Activated T-cell treated with anti-CD3 and anti-CD28 coated beads for 1 hour (primary cell): ENCODE results near the gene PTK7.
A peak's percentile ranks its signal among the peaks of the same experiment; 100 is the strongest.
"Not testable (repeated sequence)": the region's sequence is repeated elsewhere in the genome, so short reads cannot be mapped to it uniquely, and the experiment has no call there.

Source experiments
- DNase-seq: peaks from one replicate; pipeline ENCODE4 v3.0.0-alpha.2; 2020; ENCODE audit warnings: low read depth

Gene PTK7

DNA sequence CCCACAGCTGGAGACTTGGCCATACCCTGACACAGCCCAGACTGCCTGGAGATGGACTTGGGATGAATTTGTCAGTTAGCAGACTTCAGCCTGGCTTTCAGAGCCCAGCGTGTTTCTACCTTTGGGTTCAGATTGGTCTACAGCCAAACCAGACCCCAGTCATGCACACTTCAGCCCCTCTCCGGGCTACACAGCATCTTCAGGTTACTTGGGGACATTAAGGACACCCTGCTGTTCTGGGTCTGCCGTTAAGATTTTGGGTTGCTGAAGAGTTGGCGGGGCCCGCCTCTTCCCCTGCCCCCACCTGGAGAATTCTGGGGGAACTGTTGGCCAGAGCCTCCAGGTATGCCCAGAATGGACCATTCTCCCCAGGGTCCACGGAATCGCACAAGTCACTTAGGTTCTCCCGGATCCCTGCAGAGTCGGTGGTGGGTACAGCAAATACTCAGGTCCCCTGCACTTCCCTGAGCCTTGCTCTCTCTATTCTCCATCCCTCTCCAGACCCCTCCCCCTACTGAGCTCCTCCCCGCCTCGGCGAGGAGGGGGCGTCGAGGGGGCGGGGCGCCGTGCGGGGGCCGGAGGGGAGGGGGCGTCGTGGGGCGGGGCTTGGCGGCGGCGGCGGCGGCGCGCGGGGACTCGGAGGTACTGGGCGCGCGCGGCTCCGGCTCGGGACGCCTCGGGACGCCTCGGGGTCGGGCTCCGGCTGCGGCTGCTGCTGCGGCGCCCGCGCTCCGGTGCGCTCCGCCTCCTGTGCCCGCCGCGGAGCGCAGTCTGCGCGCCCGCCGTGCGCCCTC, at the start of gene PTK7:
Gene PTK7, plus strand, starts transcription at position 645 of the 794 bp plus-strand sequence. CDS start 175 bp downstream, outside the sequence.
- DNase-seq, result no peak

DNA sequence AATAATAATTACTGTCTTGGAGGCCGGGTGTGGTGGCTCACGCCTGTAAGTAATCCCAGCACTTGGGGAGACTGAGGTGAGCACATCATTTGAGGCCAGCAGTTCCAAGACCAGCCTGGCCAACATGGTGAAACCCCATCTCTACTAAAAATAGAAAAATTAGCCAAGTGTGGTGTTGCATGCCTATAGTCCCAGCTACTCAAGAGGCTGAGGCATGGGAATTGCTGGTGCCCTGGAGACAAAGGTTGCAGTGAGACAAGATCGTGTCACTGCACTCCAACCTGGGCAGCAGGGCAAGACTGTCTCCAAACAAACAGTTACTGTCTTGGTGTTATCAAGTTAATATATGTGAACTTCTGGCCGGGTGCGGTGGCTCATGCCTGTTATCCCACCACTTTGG, 49.7 kb upstream of the PTK7 start:
- DNase-seq, result no peak

DNA sequence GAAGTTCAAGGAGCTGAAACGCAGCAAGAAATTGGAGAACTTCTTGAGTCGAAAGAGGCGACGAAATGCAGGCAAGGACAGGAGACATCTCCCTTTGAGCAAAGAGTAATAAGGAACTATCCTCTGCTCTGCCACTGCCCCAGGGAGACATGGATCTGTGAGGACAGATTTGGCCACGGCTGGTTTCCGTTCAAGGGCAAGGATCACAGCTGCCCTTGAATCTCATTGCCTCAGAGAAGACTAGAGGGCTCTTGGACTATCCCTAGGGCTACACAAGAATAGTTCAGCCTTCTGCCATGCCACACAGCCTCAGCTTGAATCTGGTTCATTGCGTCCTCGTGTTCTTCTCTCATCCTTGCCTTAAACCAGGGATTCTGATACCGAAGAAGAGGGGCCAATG, 47.0 kb upstream of the PTK7 start:
- no peak for DNase-seq

- DNase-seq, result no peak
These were observed 43.8 kb upstream of the PTK7 start for GRCh38 chr6:43032326-43032725.

DNA sequence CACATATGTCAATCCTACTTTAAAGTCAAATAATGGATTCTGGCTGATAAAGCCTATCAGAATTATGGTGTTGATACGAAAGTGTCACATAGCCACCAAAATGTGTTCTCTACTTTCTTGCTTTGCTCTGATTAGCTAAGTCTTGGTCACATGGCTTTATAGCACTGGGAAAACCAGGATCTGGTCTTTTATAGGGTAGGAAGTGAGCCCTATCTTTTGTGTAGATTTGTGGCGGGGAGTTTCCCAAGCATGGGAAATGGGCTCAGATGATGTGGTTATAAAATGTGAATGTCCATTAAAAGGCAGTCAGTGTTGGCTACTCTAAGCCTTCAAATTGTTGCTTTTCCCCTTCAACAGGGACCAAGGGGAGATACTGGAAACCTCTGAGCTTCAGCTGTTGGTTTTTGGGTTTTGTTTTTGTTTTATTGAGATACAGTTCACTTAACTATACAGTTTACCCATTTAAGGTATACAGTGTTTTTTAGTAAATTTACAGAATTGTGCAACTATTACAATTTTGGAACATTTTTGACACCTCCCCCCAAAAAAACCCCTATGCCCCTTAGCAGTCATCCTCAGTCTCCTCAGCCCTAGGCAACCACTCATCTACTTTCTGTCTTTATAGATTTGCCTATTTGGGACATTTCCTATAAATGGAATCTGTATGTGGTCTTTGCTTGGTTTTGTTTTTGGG, 42.5 kb upstream of the PTK7 start:
- DNase-seq, result no peak

GRCh38 chr6:43034190-43034525, 42.0 kb upstream of the PTK7 start:
- no peak for DNase-seq

DNA sequence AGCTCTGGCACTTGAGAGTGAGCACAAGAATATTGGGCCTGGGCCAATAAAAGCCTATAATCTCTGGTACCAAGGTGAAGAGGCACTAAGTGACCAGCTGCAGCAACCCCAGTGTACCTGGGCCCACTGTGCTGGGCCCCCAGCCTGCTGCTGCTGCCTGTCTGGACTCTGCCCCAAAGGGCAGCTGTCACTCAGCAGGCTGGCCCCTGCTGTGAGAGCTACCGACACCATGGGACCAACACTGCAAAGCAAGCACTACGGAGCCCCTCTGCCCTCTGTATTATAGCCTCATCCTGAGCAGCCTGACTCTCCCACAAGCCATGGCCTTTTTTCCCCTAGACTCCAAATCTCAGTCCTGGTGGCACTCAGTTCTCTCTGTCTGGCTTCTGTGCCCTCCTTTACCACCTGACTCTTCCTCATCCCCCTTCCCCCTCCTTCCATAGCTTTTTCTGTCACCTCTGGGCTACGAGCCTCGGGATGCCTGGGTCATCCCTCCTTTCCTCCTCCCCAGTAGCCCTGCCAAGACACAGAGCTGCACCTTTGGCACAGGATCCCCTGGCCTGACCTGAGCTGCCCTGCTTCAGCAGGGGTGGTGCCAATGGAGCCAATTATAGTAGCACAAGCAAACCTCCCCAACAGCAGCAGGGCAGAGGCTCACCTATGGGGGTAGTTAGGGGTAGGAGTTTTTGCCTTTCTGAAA, 40.5 kb upstream of the PTK7 start:
- DNase-seq, result no peak

DNA sequence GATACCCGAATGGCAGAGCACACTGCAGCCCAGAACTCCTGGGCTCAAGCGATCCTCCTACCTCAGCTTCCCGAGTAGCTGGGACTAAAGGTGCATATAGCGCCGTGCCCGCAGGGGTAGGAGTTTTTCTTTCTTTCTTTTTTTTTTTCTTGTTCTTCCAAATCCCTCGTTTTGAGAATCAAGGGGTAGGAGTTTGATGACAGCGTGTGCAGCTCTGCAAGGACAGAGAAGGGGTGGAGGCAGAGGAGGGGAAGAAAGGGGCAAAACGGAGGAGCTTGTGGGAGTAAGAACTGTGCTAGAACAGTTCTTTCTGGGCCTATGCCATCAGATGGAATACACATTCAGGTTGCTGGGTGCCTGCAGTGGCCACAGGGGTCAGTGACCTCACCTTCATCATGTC, 39.4 kb upstream of the PTK7 start:
- no peak for DNase-seq

- no peak for DNase-seq
These were observed 38.9 kb upstream of the PTK7 start for GRCh38 chr6:43037197-43037596.

DNA sequence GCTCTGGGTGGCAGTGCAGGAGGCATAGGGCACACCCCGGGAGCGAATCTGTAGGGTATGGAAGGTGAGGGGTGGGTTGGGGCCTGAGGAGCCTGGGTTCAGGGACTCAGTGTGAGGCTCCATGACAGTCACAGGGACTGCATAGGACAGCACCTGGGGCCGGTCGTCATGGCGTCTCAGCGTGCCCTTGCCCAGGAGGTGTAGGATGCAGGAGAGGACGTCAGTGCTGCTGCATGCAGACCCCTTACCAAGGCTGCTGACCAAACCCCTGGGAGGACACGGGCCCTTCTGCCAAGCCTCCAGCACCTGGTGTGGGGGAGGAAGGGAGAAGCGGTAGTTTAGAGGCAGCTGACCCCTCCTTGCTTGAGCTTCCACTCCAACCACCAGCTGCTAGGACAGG, 38.4 kb upstream of the PTK7 start:
- no peak for DNase-seq

- DNase-seq, result no peak
These were observed 37.4 kb upstream of the PTK7 start for GRCh38 chr6:43038727-43039126.

- no peak for DNase-seq
These were observed 35.4 kb upstream of the PTK7 start for GRCh38 chr6:43040542-43041257.

DNA sequence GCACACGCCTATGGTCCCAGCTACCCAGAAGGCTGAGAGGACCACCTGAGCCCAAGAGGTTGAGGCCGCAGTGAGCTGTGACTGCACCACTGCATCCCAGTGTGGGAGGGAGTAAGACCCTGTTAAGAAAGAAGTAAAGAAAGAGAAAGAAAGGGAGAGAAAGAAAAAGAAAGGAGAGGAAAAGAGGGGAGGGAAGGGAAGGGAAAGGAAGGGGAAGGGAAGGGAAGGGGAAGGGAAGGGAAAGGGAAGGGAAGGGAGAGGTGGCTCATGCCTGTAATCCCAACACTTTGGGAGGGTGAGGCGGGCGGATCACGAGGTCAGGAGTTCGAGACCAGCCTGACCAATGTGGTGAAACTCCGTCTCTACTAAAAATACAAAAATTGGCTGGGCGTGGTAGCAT, 34.6 kb upstream of the PTK7 start:
- DNase-seq, result not testable (repeated sequence)

DNA sequence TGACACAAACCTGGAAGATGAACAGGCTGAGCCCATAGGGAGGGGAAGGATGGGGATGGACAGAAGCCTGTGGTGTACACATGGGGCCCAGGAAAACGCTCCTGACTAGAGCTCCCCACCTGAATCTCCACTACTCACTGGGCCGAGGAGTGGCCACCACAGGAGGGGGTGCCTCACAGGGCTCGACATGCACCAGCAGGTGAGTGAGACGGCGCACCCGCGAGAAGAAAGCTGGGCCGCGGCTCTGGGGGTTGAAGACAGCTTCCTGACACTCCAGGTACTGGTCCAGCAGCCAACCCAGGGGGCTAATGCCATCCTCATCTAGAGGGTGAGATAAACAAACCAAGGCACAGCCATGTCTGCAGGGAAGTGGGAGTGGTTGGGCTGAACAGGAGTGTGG, 32.8 kb upstream of the PTK7 start:
- DNase-seq, result no peak

DNA sequence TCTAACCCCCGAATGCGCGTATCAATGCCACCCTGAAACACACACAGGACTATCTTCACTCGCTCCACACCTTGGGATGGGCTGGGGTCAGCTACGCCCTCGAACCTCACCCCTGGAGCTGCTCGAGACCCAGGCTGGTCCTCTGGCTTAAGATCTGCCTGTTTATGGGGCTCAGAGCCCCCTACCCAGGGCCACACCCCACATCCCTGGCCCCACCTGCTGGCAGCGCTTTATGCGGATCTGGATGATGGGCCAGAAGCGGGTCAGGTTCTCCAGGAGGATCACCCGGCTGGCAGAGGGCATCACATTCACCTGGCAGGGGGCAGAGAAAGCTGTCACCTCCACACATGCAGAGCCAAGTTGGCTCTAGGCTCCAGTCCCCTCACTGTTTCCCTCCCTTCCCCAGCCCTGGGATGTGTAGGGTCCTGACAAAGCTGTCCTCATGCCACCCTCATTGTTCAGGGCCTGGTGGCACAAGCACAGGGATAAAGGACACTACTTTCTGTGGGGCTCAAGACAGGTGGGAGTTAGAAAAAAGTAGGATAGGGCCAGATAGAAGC, 30.7 kb upstream of the PTK7 start:
- no peak for DNase-seq

- DNase-seq, result no peak
These were observed 28.1 kb upstream of the PTK7 start for GRCh38 chr6:43047998-43048397.

DNA sequence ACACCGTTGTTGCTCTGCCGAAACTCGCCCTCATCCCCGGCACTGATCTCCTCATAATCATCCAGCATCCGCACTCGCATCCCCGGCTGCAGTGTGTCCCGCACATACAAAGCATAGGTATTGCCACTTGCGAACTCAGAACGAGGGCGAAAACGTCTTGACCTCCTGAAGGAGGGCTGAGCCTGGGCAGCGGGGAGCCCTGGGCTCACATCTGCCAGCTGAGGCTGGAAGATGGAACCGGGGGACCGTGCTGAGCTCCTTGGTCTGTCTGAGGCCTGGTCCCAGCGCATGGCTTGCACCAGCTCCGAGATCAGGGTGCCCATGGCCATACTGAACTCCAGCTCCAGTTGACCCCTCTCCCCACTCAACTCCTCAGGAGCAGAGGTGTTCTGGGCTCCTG, 25.1 kb upstream of the PTK7 start:
- DNase-seq, result no peak

GRCh38 chr6:43052225-43052841, 23.8 kb upstream of the PTK7 start:
- DNase-seq, result no peak

DNA sequence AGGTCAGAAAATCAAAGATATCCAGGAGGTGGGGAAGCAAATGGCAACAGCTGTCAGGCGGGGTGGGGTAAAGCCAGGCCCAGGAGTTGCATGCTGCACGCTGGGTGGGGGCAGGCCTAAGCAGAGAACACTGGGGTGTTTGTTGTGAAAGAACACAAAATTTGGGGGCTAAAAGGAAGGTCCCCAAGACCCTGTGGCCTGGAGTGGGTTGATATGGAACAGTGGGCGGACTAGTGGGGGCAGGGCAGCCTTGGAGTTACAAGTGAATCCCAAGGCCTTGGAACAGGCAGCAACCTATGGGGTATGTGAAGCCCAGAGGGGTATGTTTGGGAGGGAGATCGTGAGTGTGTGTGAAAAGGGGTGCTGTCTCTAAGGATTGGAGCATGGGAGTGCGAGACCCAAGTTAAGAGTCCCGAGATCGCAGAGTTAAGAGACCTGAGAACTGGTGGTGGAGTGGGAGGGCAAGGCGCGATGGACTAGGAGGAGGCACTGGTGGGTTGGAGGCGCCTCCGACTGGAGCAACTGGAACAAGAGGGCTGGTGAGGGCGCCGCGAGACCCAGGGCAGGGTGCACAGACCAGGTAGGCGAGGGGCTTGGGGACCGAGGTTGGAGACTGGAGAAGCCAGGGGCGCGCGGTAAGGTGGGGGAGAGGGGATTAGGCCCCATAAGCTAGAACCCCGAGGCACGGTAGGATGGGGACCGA, 23.1 kb upstream of the PTK7 start:
- DNase-seq, result no peak

- DNase-seq, result peak; percentile 79
These were observed 22.4 kb upstream of the PTK7 start, which contains the start of gene CUL7 for GRCh38 chr6:43053545-43054205. Gene CUL7, minus strand, starts transcription at chr6:43053851. Its CDS starts 1,063 bp downstream, at chr6:43052788.
